AG04450 (cell line): Measurements from ENCODE around the gene FOXC1. TPM values are rescaled to one million over a fixed set of nuclear protein-coding genes. Genes with fewer than 3 reads are reported as not detected.

ENCODE experiments used
- CTCF ChIA-PET: fragments of 300-600, 350-600 bp; formaldehyde crosslinking; extraction: SDS; loops from one replicate; lab custom pipeline; 2022; ENCODE audit warnings: antibody characterized with exemption, inconsistent platforms; lab: Charles Lee
- POLR2A ChIA-PET: fragments of 350-600 bp; formaldehyde crosslinking; extraction: SDS; loops from one replicate; lab custom pipeline; 2021; ENCODE audit warnings: antibody characterized with exemption, inconsistent platforms; lab: Yijun Ruan, JAX
- DNase-seq: peaks from one replicate; pipeline ENCODE4 v3.0.0-alpha.2; 2011; ENCODE audit warnings: low read depth, low spot score
- H3K27ac ChIP-seq: one replicate; pipeline ENCODE4 v1.5.1; 2012; ENCODE audit warnings: low read depth, low read length, control low read depth
- H3K27me3 ChIP-seq: one replicate; pipeline ENCODE4 v1.6.0; 2012; ENCODE audit warnings: low read length; ENCODE audit not compliant: control insufficient read depth, insufficient read depth
- H3K4me3 ChIP-seq: 2 replicates; pipeline ENCODE4 v1.5.1; 2011; ENCODE audit warnings: mild to moderate bottlenecking, low read depth, low read length, control low read depth
- H3K9me3 ChIP-seq: 2 replicates; pipeline ENCODE4 v1.5.1; 2012; ENCODE audit warnings: low read length; ENCODE audit not compliant: control insufficient read depth, insufficient read depth
- polyA plus RNA-seq: library from polyadenylated mRNA; depleted of rRNA; stranded (reverse); fragments of >200 nt; gene quantifications from 2 replicates; pipeline ENCODE4 v1.2.3, GENCODE V29; 2011
- TF ChIP-seq, protein P1 (sequence below): IDR thresholded peaks from 2 replicates; pipeline ENCODE4 v1.5.1; 2011; ENCODE audit warnings: low read depth, low read length, control low read depth, inconsistent platforms

The FOXC1 gene
- polyA plus RNA-seq, 1 experiment, result 3.7 TPM

DNA sequence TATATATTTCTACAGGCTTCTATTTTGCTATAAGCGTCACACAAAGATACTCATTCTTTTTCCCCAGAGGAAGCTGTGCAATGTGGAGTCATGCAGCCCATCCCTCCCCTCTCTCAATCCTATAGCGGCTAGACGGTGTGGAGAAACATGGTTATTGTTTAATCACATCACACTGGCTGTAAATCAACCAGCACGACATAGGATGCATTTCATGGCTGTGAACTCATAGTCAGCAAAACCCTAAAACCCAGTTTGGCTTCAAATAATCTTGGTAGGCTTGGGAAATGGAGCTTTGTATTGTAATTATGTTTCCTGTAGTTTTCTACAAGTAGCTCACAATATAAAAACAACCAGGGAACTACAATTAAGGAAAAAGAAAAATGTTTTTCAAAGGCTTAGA, 16.8 kb downstream of the FOXC1 start:
- Histone ChIP-seq H3K4me3 (no peak overlapping the region), H3K27me3 (peaks cover 24% of the 10 kb centered on the region), H3K9me3 (no peaks in the 10 kb centered on the region; the same call in 1 of the 2 replicates), H3K27ac (no peak overlapping the region)
- CTCF ChIA-PET, result interaction anchor here (0.9 to 1.2 kb wide), 4 partner anchors 12 to 478 kb away, joined by 3 to 4 read pairs (median 4); no protein-coding TSS in a partner anchor
- TF ChIP-seq, protein P1, sequence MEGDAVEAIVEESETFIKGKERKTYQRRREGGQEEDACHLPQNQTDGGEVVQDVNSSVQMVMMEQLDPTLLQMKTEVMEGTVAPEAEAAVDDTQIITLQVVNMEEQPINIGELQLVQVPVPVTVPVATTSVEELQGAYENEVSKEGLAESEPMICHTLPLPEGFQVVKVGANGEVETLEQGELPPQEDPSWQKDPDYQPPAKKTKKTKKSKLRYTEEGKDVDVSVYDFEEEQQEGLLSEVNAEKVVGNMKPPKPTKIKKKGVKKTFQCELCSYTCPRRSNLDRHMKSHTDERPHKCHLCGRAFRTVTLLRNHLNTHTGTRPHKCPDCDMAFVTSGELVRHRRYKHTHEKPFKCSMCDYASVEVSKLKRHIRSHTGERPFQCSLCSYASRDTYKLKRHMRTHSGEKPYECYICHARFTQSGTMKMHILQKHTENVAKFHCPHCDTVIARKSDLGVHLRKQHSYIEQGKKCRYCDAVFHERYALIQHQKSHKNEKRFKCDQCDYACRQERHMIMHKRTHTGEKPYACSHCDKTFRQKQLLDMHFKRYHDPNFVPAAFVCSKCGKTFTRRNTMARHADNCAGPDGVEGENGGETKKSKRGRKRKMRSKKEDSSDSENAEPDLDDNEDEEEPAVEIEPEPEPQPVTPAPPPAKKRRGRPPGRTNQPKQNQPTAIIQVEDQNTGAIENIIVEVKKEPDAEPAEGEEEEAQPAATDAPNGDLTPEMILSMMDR, result no peak
- DNase-seq, result no peak
- POLR2A ChIA-PET, result no interaction called here

DNA sequence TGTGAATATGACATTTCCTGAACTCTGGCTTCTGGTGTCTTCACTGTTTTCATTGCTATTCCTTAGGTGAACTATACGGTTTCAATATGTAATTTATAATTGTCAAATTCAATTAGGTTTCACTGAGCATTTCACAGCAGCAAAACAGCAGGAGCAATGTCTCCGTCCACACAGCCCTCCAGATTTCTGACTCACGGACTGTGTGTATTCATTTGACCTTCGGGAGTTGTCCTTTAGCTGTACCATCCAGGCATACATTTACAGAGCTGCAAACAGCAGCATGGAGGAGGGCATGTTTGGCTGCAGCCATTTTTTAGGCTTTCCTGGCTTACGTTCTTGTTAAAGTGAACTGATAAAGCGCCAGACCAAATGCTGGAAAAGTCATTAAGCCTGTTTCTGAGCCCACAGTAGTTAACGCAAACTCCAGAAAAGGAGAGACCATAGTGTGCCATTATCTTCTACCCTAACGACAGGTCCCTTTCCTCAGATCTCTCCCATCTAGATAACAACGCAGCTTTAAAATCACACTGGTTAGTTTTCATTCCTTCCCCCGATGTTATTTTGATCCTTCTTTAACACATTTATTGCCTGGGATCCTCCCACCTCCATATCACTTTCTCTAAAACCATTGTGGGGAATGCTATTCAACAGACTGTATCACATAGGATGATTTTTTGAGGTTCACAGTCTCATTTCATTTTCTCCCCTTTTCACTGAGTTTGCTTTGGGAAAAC, 18.3 kb downstream of the FOXC1 start:
- POLR2A ChIA-PET, result no interaction called here

DNA sequence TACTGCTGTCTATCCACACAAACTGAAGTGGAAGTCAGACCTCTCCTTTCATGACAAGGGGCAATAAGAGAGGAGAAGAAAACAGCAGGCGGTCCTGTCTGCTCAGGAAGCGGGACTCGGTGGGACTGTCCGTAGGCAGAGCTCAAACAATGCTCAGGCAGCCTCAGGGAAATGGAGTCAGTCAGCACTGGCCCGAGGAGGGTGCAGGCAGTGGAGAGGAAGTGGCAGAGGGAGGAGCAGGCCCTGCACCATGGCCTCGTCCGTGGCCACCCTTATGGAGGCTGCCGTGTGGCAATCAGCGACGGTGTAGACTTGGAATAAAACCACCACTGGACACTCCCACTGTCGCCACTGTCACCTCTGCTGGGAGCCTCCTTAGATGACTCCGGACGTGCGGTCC, 19.6 kb downstream of the FOXC1 start:
- CTCF ChIA-PET, result interaction anchor here (1.1 to 1.4 kb wide), 2 partner anchors 10 to 475 kb away, joined by 4 to 5 read pairs; no protein-coding TSS in a partner anchor
- DNase-seq, result no peak
- Histone ChIP-seq H3K27ac (no peak overlapping the region), H3K9me3 (no peaks in the 10 kb centered on the region), H3K27me3 (peaks cover 20% of the 10 kb centered on the region), H3K4me3 (no peak overlapping the region)
- TF ChIP-seq, protein P1, result no peak
- POLR2A ChIA-PET, result no interaction called here

More for the DNA sequence above, 18.3 kb downstream of the FOXC1 start:
- Histone ChIP-seq H3K27ac (no peak overlapping the region), H3K4me3 (no peak overlapping the region), H3K27me3 (peaks cover 24% of the 10 kb centered on the region), H3K9me3 (no peaks in the 10 kb centered on the region; the same call in 1 of the 2 replicates)
- TF ChIP-seq, protein P1, result no peak
- CTCF ChIA-PET, result interaction anchor here (1.1 to 1.2 kb wide), 2 partner anchors 9 to 59 kb away, joined by 4 to 5 read pairs; no protein-coding TSS in a partner anchor
- no peak for DNase-seq

DNA sequence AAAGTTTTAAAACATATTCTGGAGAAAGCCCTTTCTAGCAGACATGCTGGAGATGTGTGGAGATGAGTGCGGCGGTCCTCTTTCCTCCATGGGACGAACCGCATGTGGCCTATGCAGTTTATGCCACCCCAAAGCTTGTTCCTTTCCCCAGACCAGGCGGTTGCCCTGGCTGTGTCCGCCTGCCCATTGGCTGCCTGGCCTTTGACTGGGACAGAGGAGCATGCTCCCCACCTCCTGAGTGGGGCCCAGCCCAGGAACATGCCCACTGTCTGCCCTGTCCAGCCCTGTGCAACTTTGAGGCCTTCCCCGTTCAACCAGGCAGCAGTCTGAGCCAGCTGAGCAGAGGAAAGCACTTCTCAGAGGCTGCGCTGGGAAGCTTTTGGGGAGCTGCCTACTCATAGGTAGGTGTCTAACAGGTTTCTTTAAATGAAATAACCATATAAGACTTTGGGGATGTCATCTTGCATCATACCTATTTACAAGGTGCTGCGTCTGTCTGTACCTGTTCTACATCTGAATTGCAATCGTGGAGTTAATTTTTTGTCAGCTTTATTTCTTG, 20.6 kb downstream of the FOXC1 start:
- TF ChIP-seq, protein P1, result no peak
- peaks cover 19% of the 10 kb centered on the region for H3K27me3 ChIP-seq
- no peak overlapping the region for H3K4me3 ChIP-seq
- H3K27ac ChIP-seq, result no peak overlapping the region
- ChIA-PET POLR2A (interaction anchor here (1.7 kb wide), 1 partner anchor 20 kb away, joined by 3 read pairs; no protein-coding TSS in a partner anchor), CTCF (interaction anchor here (0.6 to 1.4 kb wide), 3 partner anchors 13 to 474 kb away, joined by 3 to 4 read pairs (median 3); no protein-coding TSS in a partner anchor)
- no peaks in the 10 kb centered on the region for H3K9me3 ChIP-seq
- DNase-seq, result no peak
